GM08714 (cell line): ENCODE results near the gene MBOAT2.
A peak's percentile ranks its signal among the peaks of the same experiment; 100 is the strongest.
"Not testable (repeated sequence)": the region's sequence is repeated elsewhere in the genome, so short reads cannot be mapped to it uniquely, and the experiment has no call there.

Source experiments
- H3K4me3 ChIP-seq: fragments of 200-500 bp; sonication (Bioruptor generic); 2 replicates; pipeline ENCODE4 v1.5.1; 2014; ENCODE audit warnings: mild to moderate bottlenecking, low read length, inconsistent platforms
- ZNF274 ChIP-seq: IDR thresholded peaks from 2 replicates; pipeline ENCODE4 v1.6.1; 2012; ENCODE audit warnings: mild to moderate bottlenecking, low read depth, low read length

MBOAT2 gene

GRCh38 chr2:9003616-9004337 lies at the start of gene MBOAT2:
Gene MBOAT2, minus strand, starts transcription at chr2:9003684. Its CDS starts 70 bp downstream, at chr2:9003614.
- H3K4me3 ChIP-seq: peak within 1 kb of the TSS; percentile 74
- no peak for TF ChIP-seq ZNF274

DNA sequence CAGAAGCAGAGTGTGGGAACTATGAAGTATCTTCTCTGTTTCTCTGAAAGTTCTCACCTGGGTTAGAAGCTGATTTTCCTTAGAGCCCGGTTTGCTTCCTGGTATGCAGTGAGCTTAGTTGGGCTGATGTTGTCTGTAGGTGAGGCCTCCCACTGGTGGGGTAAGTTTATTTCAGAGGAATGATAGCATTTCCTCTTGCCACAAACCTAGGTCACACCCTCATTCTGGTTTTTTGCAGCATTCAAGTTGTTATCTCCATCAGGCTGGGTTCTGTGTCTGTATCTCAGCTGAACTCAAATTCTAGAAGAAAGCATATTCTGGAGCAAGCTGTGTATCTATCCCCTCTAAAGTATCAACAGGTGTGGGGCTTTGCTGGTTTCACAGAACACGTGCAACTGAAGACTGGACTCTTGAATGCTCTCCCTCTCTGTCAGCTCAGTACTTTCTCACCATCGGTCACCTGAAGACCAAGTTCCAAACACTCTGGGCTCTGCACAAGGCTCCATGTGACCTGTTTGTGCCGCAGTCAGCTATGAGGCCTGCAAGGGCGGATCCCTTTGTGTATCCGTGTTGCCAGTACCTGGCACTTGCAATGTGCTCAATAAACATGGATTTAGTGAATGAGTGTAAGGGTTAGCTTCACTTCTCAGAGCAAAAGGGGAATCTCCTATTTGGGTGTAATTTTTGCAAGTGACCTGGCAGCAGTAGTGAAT lies 49.5 kb upstream of the MBOAT2 start:
- H3K4me3 ChIP-seq: no peak overlapping the region
- TF ChIP-seq ZNF274: no peak

GRCh38 chr2:9051451-9051850 lies 48.0 kb upstream of the MBOAT2 start:
- H3K4me3 ChIP-seq: not testable (repeated sequence)

DNA sequence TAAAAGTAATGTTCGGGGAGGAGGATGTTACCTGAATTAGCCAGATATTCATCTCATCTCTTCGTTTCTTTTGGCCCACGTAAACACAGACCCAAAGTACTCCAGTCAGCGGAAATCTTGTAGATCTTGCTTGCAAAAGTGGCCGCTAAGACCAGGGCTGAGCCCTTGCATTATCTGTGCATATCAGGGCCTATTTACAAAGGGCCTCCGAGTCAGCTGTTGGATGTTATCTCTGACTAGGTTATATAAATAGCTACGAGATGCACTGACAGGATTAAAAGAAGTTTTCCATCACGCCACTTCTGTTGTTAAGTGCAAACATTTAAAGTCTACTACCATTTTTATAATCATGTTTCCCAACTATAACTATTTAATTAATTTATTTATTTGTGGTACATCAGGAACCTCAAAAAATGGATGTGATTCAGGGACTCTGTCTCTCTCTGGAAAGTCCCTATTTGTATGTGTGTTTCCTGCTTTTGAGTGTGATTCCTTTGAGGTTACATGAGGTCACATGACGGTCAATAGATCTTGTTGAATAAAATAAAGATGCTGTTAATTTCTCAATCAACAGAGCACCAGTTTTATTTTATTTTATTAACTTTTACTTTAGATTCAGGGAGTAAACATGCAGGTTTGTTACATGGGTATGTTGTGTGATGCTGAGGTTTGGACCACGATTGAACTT lies 46.8 kb upstream of the MBOAT2 start:
- H3K4me3 ChIP-seq: no peak overlapping the region

DNA sequence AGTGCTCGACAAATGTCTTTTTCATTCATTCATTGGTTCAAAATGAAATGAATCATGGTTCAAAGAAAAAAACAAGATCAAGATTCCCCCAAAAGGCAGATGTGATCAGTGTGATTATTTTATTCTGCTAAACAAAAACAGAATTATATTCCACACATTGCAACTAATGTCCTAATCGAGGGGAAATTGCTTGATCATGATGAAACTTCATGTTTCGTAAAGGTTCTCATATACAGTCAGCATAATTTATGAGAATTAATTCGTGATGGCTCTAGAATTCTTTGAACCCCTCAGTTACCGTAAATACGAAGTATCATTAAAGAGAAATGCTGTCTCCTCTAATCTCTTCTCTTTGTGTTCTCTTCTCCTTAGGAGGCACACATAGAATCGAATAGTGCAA lies 42.1 kb upstream of the MBOAT2 start:
- no peak overlapping the region for H3K4me3 ChIP-seq

More for the DNA sequence above, 46.8 kb upstream of the MBOAT2 start:
- TF ChIP-seq ZNF274: no peak

DNA sequence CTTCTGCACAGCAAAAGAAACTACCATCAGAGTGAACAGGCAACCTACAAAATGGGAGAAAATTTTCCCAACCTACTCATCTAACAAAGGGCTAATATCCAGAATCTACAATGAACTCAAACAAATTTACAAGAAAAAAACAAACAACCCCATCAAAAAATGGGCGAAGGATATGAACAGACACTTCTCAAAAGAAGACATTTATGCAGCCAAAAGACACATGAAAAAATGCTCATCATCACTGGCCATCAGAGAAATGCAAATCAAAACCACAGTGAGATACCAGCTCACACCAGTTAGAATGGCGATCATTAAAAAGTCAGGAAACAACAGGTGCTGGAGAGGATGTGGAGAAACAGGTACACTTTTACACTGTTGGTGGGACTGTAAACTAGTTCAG lies 40.0 kb upstream of the MBOAT2 start:
- H3K4me3 ChIP-seq: not testable (repeated sequence)

More for the DNA sequence above, 42.1 kb upstream of the MBOAT2 start:
- TF ChIP-seq ZNF274: no peak

- TF ChIP-seq ZNF274: no peak
- H3K4me3 ChIP-seq: no peak overlapping the region
Observed at GRCh38 chr2:9037166-9037565, 33.7 kb upstream of the MBOAT2 start.

GRCh38 chr2:9033385-9034168 lies 30.1 kb upstream of the MBOAT2 start:
- TF ChIP-seq ZNF274: no peak
- H3K4me3 ChIP-seq: no peak overlapping the region

- no peak for TF ChIP-seq ZNF274
Observed at GRCh38 chr2:9032536-9033255, 29.2 kb upstream of the MBOAT2 start.

DNA sequence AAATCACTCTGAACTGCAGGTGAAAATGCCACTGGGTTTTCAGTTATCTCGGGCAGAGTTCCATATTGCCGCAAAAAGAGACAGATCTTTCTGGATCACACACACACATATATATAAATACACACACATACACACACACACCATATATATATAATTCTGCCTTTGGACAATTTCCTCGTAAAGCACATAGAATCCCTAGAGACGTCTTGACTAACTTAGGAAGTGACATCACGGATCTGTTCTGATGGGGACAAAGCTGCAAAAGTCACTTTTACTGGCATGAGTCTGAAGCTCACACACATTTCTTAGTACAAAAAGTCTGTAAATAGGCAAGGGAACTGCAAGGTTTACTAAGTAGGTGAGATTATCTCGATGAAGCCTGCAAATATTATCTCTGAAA lies 28.6 kb upstream of the MBOAT2 start:
- no peak for TF ChIP-seq ZNF274

More at GRCh38 chr2:9032536-9033255, 29.2 kb upstream of the MBOAT2 start:
- no peak overlapping the region for H3K4me3 ChIP-seq

DNA sequence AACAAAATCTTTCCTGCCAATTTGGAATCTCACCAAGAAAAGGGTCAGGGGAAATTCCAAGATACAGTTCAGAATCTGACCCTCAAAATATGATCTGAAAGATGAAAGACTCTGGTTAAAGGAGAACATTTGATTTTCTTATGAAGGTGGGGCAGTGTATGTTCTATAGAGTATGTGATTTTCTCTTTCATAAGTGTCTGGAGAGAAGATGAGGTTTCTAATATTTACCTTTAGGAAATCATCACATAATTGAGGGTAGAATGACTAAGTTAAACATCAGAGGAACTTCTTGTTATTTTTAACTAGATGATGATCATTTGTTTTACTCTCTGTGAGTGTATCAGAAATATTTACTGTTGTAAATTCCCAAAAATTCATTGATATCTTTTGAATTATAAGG lies 27.8 kb upstream of the MBOAT2 start:
- H3K4me3 ChIP-seq: no peak overlapping the region
- no peak for TF ChIP-seq ZNF274

More for the DNA sequence above, 28.6 kb upstream of the MBOAT2 start:
- H3K4me3 ChIP-seq: no peak overlapping the region

GRCh38 chr2:9030841-9031240 lies 27.4 kb upstream of the MBOAT2 start:
- no peak for TF ChIP-seq ZNF274
- no peak overlapping the region for H3K4me3 ChIP-seq

DNA sequence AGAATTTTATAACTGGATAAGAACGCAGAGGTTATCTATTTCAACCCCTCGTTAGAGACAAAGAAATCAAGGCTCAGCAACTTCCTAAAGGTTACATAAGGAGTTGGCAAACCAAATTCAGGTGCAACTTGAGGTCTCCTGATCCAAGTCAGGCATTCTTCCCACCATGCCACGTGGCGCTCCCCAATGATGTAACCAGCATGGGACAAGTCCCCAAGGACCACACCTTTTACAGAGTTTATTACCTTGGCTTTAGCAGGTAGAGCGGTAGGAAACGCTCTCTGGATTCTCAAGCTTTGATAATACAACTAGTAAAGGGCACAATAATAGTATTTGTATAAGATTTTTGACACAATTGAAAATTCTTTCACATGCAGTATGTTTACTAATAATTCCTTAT lies 26.7 kb upstream of the MBOAT2 start:
- H3K4me3 ChIP-seq: no peak overlapping the region
- no peak for TF ChIP-seq ZNF274
